ENCODE measurements around the gene TCL1A.

- TF ChIP-seq CTCF (optimal IDR thresholded peaks at IDR 0.05 in 1 of 3, IDR thresholded peaks at IDR 0.05 in 1 of 3, conservative IDR thresholded peaks at IDR 0.05 in 1 of 3; ENCODE audit: extremely low read depth in 1 of 3, insufficient read depth in 2 of 3, low read length in 3 of 3) (no peak), EZH2 (IDR thresholded peaks at IDR 0.05; ENCODE audit: low read length) (no peak)
Observed at GRCh38 chr14:95756751-95757150, 42.8 kb upstream of the TCL1A start.

Data from keratinocyte (primary cell).